Caco-2 (cell line): ENCODE measurements around the gene SSBP1. TPM values are rescaled to one million over a fixed set of nuclear protein-coding genes. Genes with fewer than 3 reads are reported as not detected.
A peak's percentile ranks its signal among the peaks of the same experiment; 100 is the strongest.

Experiments
- BruUV-seq: library from RNA; stranded (reverse); fragments of 400-500 nt; replicated peaks from 2 replicates; lab custom pipeline; 2021; lab: Mats Ljungman, UMichigan
- CTCF ChIA-PET: fragments of 300-600 bp; sonication (Branson Sonifier 250); formaldehyde crosslinking; loops from one replicate; lab custom pipeline; 2022; ENCODE audit warnings: antibody characterized with exemption; lab: Charles Lee
- POLR2A ChIA-PET: fragments of 300-600 bp; sonication (Branson Sonifier 250); formaldehyde crosslinking; loops from one replicate; lab custom pipeline; 2022; ENCODE audit warnings: antibody characterized with exemption; lab: Charles Lee
- DNase-seq, 2 experiments: peaks; one replicate each; pipeline versions ENCODE4 v3.0.0 to v3.0.0-alpha.2; 2020 to 2022
- H3K27me3 ChIP-seq: replicated peaks from 2 replicates; pipeline ENCODE4 v1.6.0; 2011; ENCODE audit warnings: low read length; ENCODE audit not compliant: control insufficient read depth, insufficient read depth
- H3K36me3 ChIP-seq: 2 replicates; pipeline ENCODE4 v1.5.1; 2011; ENCODE audit warnings: low read length; ENCODE audit not compliant: control insufficient read depth, insufficient read depth
- H3K4me1 ChIP-seq: fragments of 250-450 bp; sonication (Bioruptor Pico); 2 replicates; pipeline ENCODE4 v1.5.1; 2020; ENCODE audit warnings: mild to moderate bottlenecking
- H3K4me3 ChIP-seq: 2 replicates; pipeline ENCODE4 v1.5.1; 2011; ENCODE audit warnings: low read depth, mild to moderate bottlenecking, control low read depth, low read length
- H3K9me3 ChIP-seq: fragments of 250-450 bp; sonication (Bioruptor Pico); 2 replicates; pipeline ENCODE4 v1.5.1; 2020; ENCODE audit warnings: mild to moderate bottlenecking, moderate library complexity
- H3K27ac Mint-ChIP-seq: one replicate; pipeline ENCODE4 v1.8.0; 2022; ENCODE audit warnings: mixed read lengths; ENCODE audit not compliant: unreplicated experiment
- H3K27me3 Mint-ChIP-seq: one replicate; pipeline ENCODE4 v1.8.0; 2022; ENCODE audit warnings: mixed read lengths; ENCODE audit not compliant: insufficient read depth, unreplicated experiment
- H3K36me3 Mint-ChIP-seq: one replicate; pipeline ENCODE4 v1.8.0; 2022; ENCODE audit warnings: mild to moderate bottlenecking, mixed read lengths; ENCODE audit not compliant: insufficient read depth, unreplicated experiment
- H3K4me1 Mint-ChIP-seq: one replicate; pipeline ENCODE4 v1.8.0; 2022; ENCODE audit warnings: low read depth, mixed read lengths; ENCODE audit not compliant: unreplicated experiment
- H3K4me3 Mint-ChIP-seq: one replicate; pipeline ENCODE4 v1.8.0; 2022; ENCODE audit warnings: mild to moderate bottlenecking, moderate library complexity, mixed read lengths; ENCODE audit not compliant: unreplicated experiment
- H3K9me3 Mint-ChIP-seq: one replicate; pipeline ENCODE4 v1.8.0; 2022; ENCODE audit warnings: mixed read lengths; ENCODE audit not compliant: unreplicated experiment
- CTCF ChIP-seq, 2 experiments: fragments of 200-600 bp in 1 of 2; IDR thresholded peaks; 1 replicate in 1 of 2; 2 replicates in 1 of 2; pipeline versions ENCODE4 v1.5.1 to v1.8.0; 2011 to 2022; ENCODE audit warnings: antibody characterized with exemption in 1 of 2, control low read depth in 1 of 2, inconsistent platforms in 1 of 2, low read depth in 1 of 2, low read length in 1 of 2, mild to moderate bottlenecking in 1 of 2, moderate library complexity in 1 of 2; ENCODE audit not compliant: insufficient read depth in 1 of 2, severe bottlenecking in 1 of 2, unreplicated experiment in 1 of 2
- intact Hi-C: fragments of 100-400 bp; cut with micrococcal nuclease; formaldehyde crosslinking; loops from one replicate; pipeline ENCODE4 v1.10.0; 2022; ENCODE audit not compliant: unreplicated experiment
- total RNA-seq: library from RNA; stranded (reverse); gene quantifications from 2 replicates; pipeline ENCODE4 v1.2.3, GENCODE V29; 2022

SSBP1 gene
- total RNA-seq, 1 experiment from 2014 or later, result 199 TPM

GRCh38 chr7:141776374-141776773 is 38.2 kb downstream of the SSBP1 start, which contains the start of gene TAS2R4:
TAS2R4 (plus strand) TSS chr7:141776674; CDS start chr7:141778489, 1,815 bp downstream.
- no peak within 1 kb of the TSS for H3K4me3 Mint-ChIP-seq
- peaks cover 9% of the 10 kb centered on the region for H3K9me3 Mint-ChIP-seq
- no peaks in the 10 kb centered on the region for H3K9me3 ChIP-seq
- no peak for DNase-seq
- H3K36me3 ChIP-seq, result no peaks in the 10 kb centered on the region
- H3K36me3 Mint-ChIP-seq, result peaks cover 5% of the 10 kb centered on the region
- H3K4me1 ChIP-seq, result no peaks in the 10 kb centered on the region
- H3K4me1 Mint-ChIP-seq, result no peaks in the 10 kb centered on the region
- POLR2A ChIA-PET, result no interaction called here
- BruUV-seq, result no TSS peak
- H3K4me3 ChIP-seq, result no peak within 1 kb of the TSS
- H3K27me3 ChIP-seq, result no peaks in the 10 kb centered on the region
- H3K27me3 Mint-ChIP-seq, result no peaks in the 10 kb centered on the region
- intact Hi-C loops, result no loop called here
- CTCF ChIA-PET, result no interaction called here
- no peak for TF ChIP-seq CTCF (IDR thresholded peaks at IDR 0.05; ENCODE audit: insufficient read depth in 1 of 2, low read depth in 1 of 2, low read length in 1 of 2, severe bottlenecking in 1 of 2, unreplicated experiment in 1 of 2)
- H3K27ac Mint-ChIP-seq, result no peak within 1 kb of the TSS

- intact Hi-C loops, result loop anchor here (1.0 kb wide), 2 partner anchors 31 to 132 kb away; no protein-coding TSS in a partner anchor
- ChIA-PET POLR2A (interaction anchor here (0.6 kb wide), 1 partner anchor 48 kb away, joined by 3 read pairs; the partner anchor contains the start of gene SSBP1), CTCF (interaction anchor here (0.6 to 1.0 kb wide), 7 partner anchors 17 to 136 kb away, joined by 3 to 24 read pairs (median 4); partner anchors contain the start of gene SSBP1)
- H3K36me3 ChIP-seq, result no peaks in the 10 kb centered on the region
- peak; percentile 74 to 86 for TF ChIP-seq CTCF (IDR thresholded peaks at IDR 0.05; ENCODE audit: insufficient read depth in 1 of 2, low read depth in 1 of 2, low read length in 1 of 2, severe bottlenecking in 1 of 2, unreplicated experiment in 1 of 2)
- BruUV-seq, result no TSS peak
- Mint-ChIP-seq H3K4me3 (no peak overlapping the region), H3K4me1 (no peaks in the 10 kb centered on the region), H3K27me3 (no peaks in the 10 kb centered on the region), H3K9me3 (no peaks in the 10 kb centered on the region), H3K27ac (no peak overlapping the region), H3K36me3 (no peaks in the 10 kb centered on the region)
- no peaks in the 10 kb centered on the region for H3K4me1 ChIP-seq
- no peak overlapping the region for H3K4me3 ChIP-seq
- H3K9me3 ChIP-seq, result no peaks in the 10 kb centered on the region
- H3K27me3 ChIP-seq, result no peaks in the 10 kb centered on the region
- DNase-seq, result peak; percentile 37 to 41
These were observed 47.8 kb downstream of the SSBP1 start for GRCh38 chr7:141785706-141786552.

- POLR2A ChIA-PET, result no interaction called here
- intact Hi-C loops, result no loop called here
- CTCF ChIA-PET, result no interaction called here
These were observed 50.1 kb downstream of the SSBP1 start for GRCh38 chr7:141788296-141788695.

More at GRCh38 chr7:141788296-141788695, 50.1 kb downstream of the SSBP1 start:
- no peaks in the 10 kb centered on the region for H3K27me3 Mint-ChIP-seq
- H3K4me3 Mint-ChIP-seq, result no peak overlapping the region
- H3K4me3 ChIP-seq, result no peak overlapping the region
- H3K36me3 Mint-ChIP-seq, result no peaks in the 10 kb centered on the region
- H3K27me3 ChIP-seq, result no peaks in the 10 kb centered on the region
- TF ChIP-seq CTCF (IDR thresholded peaks at IDR 0.05; ENCODE audit: insufficient read depth in 1 of 2, low read depth in 1 of 2, low read length in 1 of 2, severe bottlenecking in 1 of 2, unreplicated experiment in 1 of 2), result no peak
- no peak for DNase-seq
- no peaks in the 10 kb centered on the region for H3K36me3 ChIP-seq
- H3K9me3 Mint-ChIP-seq, result no peaks in the 10 kb centered on the region
- H3K27ac Mint-ChIP-seq, result no peak overlapping the region
- BruUV-seq, result no TSS peak
- H3K4me1 Mint-ChIP-seq, result no peaks in the 10 kb centered on the region
- no peaks in the 10 kb centered on the region for H3K9me3 ChIP-seq
- no peaks in the 10 kb centered on the region for H3K4me1 ChIP-seq
